Coronary artery (tissue), 2 donors: ENCODE results near the gene OBSCN.
A peak's percentile ranks its signal among the peaks of the same experiment; 100 is the strongest.

Experiments
- DNase-seq: peaks from one replicate; pipeline ENCODE4 v3.0.0-alpha.2; 2017; ENCODE audit warnings: low spot score
- H3K27ac ChIP-seq, 2 donors: fragments of 200-600 bp; sonication (generic); one replicate each; pipeline ENCODE4 v1.5.1; 2016 to 2019
- H3K4me3 ChIP-seq: fragments of 200-600 bp; sonication (generic); 2 replicates; pipeline ENCODE4 v1.5.1; 2016; ENCODE audit warnings: mild to moderate bottlenecking, moderate library complexity
- CTCF ChIP-seq: fragments of 200-600 bp; sonication (generic); IDR thresholded peaks from one replicate; pipeline ENCODE4 v1.5.1; 2019; ENCODE audit warnings: antibody characterized with exemption

The OBSCN gene

GRCh38 chr1:228306275-228307217, 98.7 kb downstream of the OBSCN start:
- no peak for TF ChIP-seq CTCF
- no peak overlapping the region for H3K27ac ChIP-seq
- no peak overlapping the region for H3K4me3 ChIP-seq
- peak; percentile 67 for DNase-seq

GRCh38 chr1:228307218-228308023, 99.6 kb downstream of the OBSCN start:
- H3K27ac ChIP-seq = no peak overlapping the region
- H3K4me3 ChIP-seq = no peak overlapping the region
- DNase-seq = peak; percentile 62
- no peak for TF ChIP-seq CTCF

GRCh38 chr1:228308085-228308601, 100.3 kb downstream of the OBSCN start:
- peak; percentile 49 for DNase-seq

GRCh38 chr1:228308628-228309325, 100.9 kb downstream of the OBSCN start:
- peak; percentile 47 for DNase-seq
- no peak for TF ChIP-seq CTCF
- Histone ChIP-seq H3K4me3 (no peak overlapping the region), H3K27ac (no peak overlapping the region)

More at GRCh38 chr1:228308085-228308601, 100.3 kb downstream of the OBSCN start:
- TF ChIP-seq CTCF = no peak
- H3K4me3 ChIP-seq = no peak overlapping the region
- H3K27ac ChIP-seq = no peak overlapping the region

GRCh38 chr1:228309326-228310067, 101.7 kb downstream of the OBSCN start:
- peak; percentile 41 for DNase-seq
- no peak for TF ChIP-seq CTCF
- H3K27ac ChIP-seq = no peak overlapping the region
- no peak overlapping the region for H3K4me3 ChIP-seq

- no peak for DNase-seq
- Histone ChIP-seq H3K27ac (no peak overlapping the region), H3K4me3 (no peak overlapping the region)
- TF ChIP-seq CTCF = no peak
Measured at GRCh38 chr1:228310162-228310792, 102.4 kb downstream of the OBSCN start.
